Stimulated activated naive CD4-positive, alpha-beta T cell (primary cell): Measurements from ENCODE around the gene DLG2.

Source experiments
- DNase-seq, 6 experiments: peaks; one replicate each; lab custom pipeline; 2025; lab: John Stamatoyannopoulos, UW

The DLG2 gene

DNA sequence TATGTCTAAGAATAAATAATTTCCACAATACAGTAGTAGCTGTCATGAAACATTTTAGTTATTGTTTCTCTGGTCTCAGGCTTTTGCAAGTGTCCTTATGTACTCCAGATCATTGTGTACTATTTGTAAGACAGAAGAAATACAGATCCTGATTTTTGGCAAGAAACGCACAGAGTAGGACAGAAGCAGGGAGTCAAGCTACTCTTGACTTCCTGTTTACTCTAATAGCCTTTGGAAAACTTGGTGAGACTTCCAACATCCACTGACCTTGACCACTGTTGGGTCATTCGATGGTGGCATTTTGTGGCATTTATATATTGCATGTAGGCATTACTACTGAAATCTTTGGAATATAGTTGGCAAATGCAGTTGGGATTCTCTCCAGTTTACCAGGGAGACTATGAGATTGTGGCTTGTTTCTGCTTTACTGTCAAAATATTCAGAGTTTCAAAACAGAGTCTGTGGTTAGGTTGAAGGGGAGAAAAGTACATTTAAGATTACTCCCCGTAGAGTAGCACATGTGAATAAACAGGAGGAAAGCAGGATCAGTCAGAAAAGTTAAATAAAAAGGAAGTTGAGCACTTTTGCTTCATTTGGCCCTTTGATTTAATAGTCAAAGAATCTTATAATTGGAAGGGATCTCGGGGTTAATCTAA, 1614.8 kb downstream of the DLG2 start:
- no peak for DNase-seq

- DNase-seq: no peak
Measured at GRCh38 chr11:84003181-84003580, 1624.0 kb downstream of the DLG2 start.

GRCh38 chr11:83998921-83999320, 1628.2 kb downstream of the DLG2 start:
- DNase-seq: no peak

DNA sequence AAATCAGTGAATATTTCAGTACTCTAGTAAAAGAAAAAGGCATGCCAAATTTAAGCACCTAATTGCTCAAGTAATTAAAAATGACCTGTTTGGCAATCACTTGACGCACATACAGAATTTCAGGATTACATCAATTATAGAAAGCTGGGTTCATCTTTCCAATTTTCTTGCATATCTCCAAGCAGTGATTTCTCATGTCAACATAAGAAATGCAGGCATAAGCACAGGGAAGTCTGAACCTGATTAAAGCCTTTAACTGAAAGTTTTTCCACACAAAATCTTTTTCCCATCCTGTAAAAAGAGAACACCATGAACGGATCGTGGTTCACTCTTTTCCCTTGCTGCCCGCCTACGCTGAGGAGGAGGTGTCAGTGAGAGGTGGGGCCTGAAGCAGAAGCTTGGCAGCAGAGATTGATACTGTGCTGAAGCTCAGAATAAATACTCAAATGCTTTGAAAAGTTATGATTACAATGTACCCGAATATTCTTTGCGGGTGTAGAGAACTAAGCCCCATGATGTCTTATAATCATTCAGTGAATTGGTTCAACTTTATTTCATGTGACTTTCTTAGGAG, 1636.9 kb downstream of the DLG2 start:
- DNase-seq: no peak

DNA sequence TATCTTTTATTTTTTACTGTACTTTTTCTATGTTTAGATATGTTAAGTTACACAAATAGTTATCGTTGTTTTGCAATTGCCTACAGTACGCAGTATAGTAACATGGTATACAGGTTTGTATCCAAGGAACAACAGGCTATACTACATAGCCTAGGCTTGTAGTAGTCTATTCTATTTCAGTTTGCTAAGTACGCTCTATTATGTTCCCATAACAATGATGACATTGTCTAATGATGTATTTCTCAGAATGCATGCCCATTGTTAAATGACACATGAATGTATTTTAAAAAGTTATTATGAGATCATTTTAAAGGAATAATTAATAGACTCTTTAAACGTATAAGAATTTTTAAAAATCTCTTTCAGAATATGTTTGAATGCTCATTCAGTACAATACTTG, 1644.3 kb downstream of the DLG2 start:
- no peak for DNase-seq

DNA sequence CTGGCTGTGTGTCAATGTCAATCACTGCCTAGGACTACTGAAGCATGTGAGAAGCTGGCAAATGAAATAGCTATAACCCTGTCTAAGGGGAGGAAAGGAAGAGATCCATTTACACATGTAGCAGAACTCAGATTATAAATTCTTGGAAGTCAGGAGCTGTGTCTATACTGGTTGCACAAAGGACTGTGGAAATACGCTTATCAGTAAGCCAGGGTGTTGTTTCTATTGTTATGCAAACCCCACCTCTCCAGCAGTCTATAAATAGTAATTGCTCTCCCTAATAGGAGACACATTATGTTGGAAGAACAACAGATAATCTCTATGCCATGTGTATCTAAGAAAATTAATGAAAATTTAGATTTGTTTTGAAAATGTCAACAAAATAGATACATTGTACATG, 1647.6 kb downstream of the DLG2 start:
- DNase-seq: no peak

DNA sequence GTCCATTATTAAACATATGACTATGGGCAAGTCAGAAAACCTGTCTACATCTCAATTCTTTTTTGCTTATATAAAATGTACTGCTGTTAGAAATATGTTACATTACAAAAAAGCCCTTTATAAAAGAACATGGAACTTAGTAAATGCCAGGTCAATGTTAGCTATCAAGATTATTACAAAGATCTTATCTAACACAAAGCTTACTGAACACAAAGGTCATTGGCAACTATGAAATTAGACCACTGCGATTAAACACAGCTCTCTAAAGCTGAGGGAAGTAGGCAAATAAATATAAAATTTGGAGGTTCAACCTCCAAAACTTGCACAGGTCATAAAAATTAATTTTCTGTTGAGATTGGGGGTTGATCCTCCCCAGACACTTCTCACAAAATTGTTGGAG, 1648.2 kb downstream of the DLG2 start:
- DNase-seq: no peak

GRCh38 chr11:83976086-83976485, 1651.1 kb downstream of the DLG2 start:
- no peak for DNase-seq

GRCh38 chr11:83972536-83972935, 1654.6 kb downstream of the DLG2 start:
- DNase-seq: no peak

GRCh38 chr11:83971063-83971462, 1656.1 kb downstream of the DLG2 start:
- no peak for DNase-seq

GRCh38 chr11:83970061-83970671, 1657.0 kb downstream of the DLG2 start:
- no peak for DNase-seq

DNA sequence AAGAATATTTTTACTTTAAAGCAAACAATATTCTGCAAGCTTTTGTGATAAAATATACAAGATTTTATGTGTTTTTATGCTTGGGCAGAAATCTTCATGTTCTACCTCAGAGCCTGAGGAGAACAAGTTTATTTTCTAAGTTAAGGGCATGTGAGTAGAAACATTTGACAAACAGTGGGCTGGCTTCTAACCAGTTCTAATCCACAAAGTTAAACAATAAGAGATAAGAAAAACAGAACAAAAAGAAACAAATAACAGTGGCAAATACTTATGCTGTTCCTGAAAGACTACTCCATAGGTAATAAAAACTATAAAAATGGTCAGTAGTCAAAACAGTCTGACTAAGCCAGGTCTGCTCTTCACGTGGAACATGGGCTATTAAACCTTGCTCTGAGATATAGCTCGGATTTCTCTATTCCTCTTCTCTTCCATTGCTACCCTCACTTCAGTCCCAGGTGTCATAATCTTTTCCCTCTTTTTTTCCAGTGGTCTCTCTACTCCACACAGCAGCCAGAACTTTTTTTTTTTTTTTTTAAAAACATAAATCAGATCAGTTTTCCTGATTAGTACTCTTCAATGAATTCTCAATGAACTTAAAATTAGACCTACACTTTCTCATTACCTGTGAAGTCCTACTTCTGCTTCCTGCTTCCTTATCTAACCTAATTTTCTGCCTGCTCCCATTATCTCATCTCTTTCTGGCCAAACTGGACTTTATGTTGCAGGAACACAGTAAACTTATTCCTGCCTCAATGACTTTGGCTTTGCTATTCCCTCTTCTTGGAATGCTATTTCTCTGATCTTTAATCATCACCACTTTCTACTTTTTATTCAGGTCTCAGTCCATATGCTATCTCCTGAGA, 1669.9 kb downstream of the DLG2 start:
- no peak for DNase-seq

GRCh38 chr11:83956119-83956697, 1670.9 kb downstream of the DLG2 start:
- no peak for DNase-seq

DNA sequence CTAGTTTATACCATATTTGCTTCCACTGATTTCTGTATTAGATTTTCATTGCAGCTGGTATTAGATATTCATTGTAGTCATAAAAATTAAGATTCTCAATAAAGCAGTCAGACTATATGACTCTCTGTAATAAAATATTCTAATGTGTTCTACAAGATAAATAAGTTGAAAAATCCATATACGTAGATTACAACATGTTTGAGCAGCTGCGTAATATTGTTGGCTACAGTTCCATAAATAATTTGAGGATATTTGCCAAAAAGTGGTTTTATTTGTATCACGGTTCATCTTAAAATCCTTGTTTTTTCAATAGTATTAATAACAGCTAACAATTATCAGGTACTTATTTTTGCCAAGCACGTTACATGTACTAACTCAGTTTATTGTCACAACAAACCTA, 1672.4 kb downstream of the DLG2 start:
- DNase-seq: no peak

DNA sequence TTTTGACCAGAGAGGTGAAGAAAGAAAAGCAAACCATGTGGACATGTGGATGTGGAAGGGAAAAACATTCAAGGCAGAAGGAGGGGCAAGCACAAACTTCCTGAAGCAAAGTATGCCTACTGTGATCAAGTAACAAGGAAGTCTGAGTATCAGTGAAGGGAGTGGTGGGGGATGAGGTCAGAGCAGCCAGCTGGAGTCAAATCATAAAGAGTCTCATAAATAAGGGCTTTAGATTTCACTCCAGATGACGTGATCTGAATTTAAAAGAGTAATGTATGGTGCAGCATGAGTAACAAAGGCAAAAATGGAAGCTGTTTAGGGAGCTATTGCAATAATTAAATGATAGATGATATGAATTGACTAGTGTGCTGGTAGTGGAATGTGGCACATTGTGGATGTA, 1675.6 kb downstream of the DLG2 start:
- no peak for DNase-seq

DNA sequence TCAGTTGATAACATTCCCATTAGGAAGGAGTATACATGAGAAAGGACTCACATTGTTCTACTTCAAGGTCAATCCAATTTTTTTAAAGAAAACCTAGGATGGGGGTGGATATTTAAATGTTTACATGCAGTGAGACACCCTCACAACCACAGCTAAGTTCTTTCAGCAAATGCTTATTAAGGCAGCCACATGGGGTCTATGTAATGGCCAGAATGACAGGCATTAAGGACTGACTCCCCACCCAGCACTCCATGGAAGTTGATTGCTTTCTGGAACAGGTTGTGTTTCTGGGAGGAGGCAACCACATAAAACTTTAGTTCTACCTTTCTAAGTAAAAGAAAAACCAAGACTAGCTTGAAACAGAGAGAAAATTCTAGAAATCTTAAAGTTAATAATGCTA, 1678.9 kb downstream of the DLG2 start:
- no peak for DNase-seq

DNA sequence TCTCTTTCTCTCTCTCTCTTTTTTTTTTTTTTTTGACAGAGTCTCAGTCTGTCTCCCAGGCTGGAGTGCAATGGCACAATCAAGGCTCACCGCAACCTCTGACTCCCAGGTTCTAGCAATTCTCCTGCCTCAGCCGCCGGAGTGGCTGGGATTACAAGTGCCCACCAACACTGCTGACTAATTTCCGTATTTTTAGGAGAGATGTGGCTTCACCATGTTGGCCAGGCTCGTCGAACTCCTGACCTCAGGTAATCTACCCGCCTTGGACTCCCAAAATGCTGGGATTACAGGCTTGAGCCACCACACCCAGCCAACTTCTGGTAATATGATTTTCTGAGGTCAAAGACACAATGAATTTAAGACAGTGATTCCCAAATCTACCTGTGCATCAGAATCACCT, 1681.2 kb downstream of the DLG2 start:
- DNase-seq: no peak

- DNase-seq: no peak
Measured at GRCh38 chr11:83941050-83941449, 1686.1 kb downstream of the DLG2 start.

DNA sequence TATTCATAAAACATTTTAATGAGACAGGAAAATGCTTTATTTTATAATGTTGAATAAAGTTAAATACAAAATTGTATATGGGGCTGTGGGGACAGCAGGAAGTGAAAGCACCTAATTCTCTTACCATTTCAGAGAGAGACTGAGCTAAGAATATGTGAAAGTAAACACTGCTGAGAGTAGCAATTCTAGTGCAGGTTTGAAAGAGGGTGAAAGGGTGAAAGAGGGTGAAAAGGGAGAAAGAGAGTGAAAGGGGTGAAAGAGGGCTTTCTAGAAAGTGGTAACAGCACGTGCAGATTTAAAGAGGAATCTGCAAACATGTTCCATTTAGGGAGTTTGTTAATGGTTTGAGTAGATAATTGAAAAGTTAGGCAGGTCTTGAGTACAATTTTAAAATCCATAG, 1689.0 kb downstream of the DLG2 start:
- DNase-seq: no peak

DNA sequence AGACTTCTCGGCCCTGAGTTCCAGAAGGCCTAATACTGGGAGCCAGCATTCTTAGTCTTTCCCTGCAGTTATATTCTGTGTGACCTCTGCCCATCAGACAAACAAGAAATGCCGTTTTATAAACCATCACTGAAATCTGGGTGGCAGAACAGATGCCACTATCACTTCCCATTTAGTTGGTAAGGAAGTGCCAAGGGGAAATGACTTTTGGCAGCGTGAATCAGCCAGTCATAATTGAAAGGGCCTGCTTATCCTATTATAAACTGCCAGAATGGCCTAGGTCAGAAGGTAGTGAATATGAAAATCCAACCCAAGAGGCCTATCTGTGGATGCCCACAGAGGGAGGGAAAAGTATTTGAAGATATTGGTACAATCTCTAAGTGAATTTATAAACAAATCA, 1694.1 kb downstream of the DLG2 start:
- DNase-seq: no peak

DNA sequence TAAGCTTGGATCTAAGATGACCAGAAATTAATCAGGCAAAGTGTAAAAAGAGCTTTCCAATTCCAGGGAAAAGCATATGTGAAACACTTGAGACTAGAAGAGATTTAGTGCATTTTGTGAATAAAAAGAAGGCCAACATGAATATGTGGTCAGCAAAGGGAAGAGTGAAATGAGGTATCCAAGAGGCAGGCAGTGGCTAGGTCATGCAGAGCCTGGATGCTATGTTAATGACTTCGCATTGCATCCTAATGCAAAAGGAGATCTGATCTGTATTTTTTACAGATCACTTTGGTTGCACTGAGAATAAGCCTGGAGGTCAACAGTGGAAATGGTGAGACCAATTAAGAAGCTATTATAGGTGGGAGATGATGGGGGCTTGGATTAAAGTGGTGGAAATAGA, 1699.7 kb downstream of the DLG2 start:
- DNase-seq: no peak

DNA sequence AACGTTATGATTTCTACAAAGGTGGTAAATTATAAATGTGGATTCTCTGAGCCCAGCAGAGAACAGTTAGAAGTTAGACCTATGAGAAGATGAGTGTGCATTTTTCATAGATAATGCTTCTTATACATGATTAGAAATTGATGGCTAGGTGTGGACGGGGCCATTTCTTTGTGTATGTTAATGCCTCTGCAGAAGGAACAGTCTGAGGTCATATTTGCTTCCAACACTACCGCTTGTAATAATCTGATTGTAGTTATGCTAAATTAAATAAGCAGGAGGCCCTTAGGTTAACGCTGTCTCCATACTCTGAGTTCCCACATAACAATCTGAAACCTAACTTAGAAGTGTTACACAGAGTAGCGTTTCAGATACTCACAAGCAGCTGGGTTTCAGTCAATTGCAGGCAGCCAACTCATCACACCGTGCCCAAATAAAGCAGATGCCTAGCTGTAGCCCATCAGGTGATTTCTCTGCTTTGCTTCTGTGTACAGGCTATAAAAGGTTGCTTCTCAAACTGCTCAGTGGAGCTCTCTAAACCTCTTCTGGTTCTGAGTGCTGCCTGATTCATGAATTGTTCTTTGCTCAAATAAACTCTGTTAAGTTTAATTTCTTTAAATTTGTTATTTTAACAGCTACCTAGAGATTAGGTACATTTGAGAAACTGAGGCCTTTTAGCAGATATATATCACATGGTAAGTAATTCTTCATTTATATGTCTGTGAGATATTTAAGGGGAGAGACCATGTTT, 1702.2 kb downstream of the DLG2 start:
- DNase-seq: no peak
